GM19324 (cell line): ENCODE data around the gene EIF1AD.

Experiments
- ATAC-seq: cut with Tn5 transposase; IDR thresholded peaks from one replicate; pipeline ENCODE4 v1.9.1; 2021; ENCODE audit warnings: mild to moderate bottlenecking, moderate library complexity; ENCODE audit not compliant: unreplicated experiment, low FRiP score

EIF1AD gene

DNA sequence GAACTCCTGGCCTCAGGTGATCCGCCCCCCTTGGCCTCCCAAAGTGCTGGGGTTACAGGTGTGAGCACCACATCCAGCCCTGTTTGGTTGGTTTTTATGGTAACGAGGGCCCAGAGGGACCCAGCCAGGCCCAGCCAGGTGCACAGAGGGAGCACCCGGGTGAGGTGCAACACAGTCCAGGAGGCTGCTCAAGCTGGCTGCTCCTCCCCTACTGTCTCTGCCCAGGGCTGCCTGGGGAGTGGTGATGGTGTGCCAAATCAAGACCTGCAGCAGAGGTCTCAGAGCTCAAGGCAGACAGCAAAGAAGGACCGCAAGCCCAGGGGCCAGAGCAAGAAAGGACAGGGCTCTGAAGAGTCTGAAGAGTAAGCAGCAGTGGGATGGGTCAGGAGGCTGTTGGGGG, 55.3 kb downstream of the EIF1AD start:
- ATAC-seq = no peak
